ENCODE results near the gene FNDC3A.

Gene FNDC3A

DNA sequence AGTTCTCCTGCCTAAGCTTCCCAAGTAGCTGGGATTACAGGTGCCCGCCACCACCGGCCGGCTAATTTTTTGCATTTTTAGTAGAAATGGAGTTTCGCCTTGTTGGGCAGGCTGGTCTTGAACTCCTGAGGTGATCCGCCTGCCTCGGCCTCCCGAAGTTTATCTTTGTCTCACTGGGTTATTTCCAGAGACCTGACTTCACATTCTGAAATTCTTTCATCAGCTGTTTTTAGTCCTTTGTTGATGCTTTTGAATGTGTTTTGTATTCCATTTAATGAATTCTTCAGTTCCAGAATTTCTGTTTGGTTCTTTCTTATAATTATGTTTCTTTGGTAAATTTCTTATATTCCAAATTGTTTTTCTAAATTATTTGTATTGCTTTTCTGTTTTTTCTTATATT lies 189.0 kb downstream of the FNDC3A start:
- DNase-seq: no peak

DNA sequence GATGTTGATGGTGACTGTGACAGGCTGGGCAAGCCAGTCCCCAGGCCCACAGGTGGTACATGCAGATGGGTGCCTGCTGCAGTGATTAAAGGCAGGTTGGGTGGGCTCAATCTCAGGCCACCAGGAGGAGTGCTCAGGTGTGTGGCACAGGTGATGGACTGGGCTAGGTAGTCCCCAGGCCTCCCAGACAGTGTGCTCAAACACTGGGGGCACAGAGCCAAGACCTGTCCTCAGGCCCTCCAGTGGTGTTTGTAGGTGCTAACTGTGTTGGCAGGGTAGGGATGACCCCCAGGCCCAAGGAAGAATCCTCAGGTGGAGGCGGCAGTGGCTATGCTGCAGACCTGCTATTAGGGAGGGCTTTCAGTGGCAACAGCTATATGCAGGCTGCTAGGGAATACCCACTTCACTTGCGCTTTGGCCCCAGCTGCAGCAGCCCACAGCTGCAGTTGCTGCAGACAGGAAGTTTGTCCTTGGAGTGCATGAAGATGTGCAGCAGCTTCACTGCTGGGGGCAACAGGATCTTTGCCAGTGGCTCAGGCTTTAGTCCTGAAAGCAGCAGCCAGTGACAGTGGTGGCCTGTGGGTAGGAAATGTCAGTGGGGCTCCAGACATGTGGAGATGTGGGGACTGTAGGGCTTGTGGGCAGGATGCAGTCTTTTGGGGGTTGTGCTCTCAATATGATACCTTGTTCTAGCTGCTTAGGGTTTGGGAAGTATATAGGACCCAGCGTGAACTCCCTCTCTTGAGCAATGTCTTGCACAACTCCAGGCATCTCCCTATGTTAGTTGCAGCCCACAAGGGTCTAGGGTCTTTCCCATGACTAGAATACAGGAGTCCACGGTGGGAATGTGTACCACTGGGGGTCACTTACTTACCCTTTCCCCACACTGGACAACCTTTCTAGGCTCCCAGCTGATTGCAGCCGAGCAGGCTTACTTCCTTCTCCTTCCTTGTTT lies 190.4 kb downstream of the FNDC3A start:
- no peak for DNase-seq

DNA sequence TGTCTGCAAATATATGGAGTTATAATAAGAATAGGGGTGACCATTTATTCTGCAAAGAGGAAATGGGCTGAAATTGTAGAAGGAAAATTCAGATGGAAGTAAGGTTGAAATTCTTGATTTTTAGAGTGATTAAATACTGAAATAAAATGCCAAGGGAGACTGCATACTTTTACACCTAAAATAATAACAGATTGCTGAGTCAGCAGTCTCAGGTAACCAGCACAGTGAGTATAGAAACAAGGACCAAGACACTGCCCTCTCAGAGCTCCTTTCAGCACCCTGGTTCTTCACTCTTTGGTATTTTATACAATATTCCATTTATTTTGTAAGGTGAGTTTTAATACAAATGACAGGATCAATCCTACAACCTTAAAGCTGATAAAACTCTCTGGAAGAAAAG lies 195.6 kb downstream of the FNDC3A start:
- no peak for DNase-seq

DNA sequence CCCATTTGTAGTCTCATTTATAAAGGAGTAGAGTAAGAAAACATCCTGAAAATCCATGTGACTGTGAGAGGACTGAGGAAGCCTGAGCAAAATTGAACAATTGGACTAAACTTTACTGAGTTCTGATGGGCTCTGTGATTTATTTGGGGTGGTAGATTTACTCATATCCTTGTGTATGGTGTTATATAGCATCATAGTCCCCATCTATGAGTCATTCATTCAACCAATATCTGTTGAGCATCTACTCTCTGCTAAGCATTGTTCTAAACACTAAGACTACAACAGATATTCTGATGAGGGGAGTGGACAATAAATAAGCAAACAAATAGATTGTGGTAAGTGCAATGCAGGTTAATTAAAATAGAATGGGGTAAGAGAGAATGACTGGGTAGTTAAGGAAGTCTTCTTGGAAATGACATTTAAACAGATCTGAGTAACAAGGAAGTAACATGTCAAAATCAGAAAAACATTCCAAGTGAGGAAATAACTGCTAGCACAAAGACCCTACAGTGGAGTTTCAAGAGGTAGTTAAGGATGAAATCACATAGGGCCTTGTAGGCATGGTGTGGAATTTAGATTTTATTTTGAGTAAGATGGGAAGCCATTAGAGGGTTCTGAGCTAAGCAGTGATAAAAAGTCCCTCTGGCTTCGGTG lies 208.1 kb downstream of the FNDC3A start:
- no peak for DNase-seq

DNA sequence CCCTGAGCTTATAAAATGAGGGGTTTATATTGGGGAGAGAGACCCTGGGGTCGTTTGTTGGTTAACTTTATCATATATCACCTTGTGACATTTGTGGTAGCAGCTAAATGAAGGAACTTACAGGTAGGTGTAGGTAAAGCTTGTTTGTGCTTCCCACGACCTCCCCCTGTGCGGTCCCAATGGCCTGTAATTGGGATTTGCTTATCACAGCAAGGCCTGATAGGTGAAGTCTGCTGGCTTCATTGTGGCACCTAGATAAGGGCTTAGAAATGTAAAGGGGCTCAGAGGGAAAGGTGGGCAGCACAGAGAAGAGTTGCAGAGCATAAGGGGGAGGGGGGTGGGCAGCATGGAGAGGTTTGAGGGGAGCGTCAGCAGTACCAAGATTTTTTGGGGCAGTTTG lies 208.9 kb downstream of the FNDC3A start:
- DNase-seq: no peak

DNA sequence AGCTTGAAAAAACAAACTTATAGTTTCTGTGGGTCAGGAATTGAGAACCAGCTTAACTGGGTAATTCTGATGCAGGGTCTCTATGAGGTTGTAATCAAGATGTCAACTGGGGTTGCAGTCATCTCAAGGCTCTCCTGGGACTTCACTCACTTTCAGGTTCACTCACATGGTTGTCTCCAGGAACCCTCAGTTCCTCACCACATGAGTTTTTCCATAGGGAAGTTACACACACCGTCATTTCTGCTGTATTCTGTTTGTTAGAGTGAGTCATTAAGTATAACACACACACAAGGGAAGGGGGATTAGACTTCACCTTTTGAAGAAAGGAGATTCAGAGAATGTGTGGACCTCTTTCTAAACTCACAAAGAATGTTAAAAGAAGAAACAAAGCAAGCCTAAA lies 209.6 kb downstream of the FNDC3A start:
- DNase-seq: no peak

DNA sequence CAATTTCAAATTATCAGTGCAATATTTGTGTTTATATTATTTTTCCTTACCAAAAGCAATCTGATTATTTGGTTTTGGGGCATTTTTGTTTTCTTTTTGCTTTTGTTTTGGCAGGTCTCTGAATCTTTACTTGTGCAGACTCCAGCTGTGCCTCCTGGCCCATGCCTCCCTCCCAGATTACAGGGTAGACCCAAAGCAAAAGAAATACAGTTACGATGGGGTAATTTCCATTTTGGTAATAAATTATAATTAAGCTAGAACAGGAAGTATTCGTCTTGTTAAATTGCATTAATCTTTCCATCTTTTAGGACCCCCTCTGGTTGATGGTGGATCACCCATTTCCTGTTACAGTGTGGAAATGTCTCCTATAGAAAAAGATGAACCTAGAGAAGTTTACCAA lies 215.2 kb downstream of the FNDC3A start:
- no peak for DNase-seq

DNA sequence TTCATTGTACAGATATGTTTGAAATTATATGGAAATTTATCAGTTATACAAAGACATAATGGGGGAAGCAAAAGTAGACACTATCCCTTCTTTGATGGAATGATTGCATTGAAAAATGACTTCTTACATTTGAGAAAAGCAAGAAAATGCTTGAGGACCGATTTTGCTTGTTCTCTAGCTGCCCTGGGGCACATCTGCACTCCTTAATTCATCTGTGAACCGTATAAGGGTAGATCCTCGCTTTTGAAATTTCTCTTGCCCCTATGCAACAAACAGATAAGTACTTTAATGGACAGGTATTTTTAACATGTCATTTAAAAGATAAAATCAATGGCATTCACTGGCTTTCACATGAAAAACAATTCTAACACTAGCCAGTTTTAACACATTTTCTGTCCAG lies 230.9 kb downstream of the FNDC3A start:
- DNase-seq: no peak

DNA sequence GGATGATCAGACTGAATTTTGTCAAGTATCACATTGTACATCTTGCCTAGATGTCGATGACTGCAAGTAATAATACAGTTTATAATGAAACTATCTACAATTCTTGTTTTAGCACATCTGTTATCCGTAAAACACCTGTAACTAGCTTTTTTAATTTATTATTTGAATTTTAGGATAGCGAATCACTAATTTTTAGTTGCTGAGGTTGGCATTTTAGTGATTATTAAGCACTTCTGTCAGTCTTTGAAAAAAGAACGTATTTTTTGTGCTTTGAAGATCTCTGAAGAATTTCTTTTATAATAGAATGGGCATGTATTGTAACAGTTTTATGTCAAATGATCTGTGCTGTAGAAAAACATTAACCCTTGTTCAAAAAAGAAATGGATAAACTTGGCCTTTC lies 232.9 kb downstream of the FNDC3A start:
- no peak for DNase-seq

DNA sequence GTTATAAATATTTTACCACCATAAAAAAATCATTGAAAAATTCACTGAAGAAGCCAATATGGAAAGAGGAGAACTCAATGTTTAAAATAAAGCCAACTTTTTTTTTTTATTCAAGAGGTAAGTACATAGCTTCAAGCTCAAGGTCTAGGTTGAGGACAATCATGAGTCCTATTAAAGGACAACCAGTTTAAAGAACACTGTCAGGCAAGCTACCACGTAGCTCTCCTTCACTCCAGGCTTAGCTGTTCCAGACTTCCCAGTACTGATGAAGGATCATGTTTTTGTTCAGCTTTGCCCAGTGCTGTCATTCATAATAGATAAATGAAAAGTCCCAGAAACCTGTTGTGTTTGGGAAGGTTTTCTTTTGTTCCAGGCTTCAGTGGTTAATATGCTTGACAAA lies 234.4 kb downstream of the FNDC3A start:
- no peak for DNase-seq

DNA sequence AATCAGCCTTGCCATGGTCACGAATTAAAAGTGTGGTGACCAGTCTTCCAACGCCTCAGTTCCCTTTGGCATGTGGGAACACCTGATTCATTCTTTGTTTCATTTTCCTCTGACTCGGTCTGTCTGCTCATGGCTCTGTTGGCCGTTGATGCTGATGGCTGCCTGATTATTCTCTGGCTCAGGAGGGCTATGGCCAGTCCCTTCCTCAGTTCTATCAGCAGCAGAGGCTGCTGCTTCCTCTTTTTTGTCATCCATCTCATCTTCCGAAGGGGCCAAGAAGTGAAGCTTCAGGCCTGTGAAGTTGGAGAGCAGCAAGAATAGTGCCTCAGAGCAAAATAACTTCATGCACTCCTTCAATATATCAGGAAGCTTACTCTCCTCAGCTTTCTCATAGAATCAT lies 235.0 kb downstream of the FNDC3A start:
- no peak for DNase-seq

DNA sequence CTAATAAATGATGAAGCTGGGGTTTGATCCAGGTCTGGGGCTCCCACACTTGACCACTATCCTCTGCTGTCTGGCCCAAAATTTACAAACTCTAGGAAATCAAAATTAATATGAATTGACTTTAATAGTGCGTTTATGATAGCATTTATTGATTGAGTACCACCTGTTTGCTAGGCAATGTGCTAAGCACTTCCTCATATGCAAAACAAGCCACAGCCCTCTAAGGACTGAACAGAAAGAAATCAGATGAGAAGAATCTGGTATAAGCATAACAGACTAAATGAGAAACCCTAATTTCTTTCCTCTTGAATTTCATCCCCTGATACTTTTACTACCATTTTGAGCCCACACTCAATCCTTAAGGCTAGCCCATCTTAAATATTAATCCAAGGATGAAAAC lies 237.8 kb downstream of the FNDC3A start:
- DNase-seq: no peak

DNA sequence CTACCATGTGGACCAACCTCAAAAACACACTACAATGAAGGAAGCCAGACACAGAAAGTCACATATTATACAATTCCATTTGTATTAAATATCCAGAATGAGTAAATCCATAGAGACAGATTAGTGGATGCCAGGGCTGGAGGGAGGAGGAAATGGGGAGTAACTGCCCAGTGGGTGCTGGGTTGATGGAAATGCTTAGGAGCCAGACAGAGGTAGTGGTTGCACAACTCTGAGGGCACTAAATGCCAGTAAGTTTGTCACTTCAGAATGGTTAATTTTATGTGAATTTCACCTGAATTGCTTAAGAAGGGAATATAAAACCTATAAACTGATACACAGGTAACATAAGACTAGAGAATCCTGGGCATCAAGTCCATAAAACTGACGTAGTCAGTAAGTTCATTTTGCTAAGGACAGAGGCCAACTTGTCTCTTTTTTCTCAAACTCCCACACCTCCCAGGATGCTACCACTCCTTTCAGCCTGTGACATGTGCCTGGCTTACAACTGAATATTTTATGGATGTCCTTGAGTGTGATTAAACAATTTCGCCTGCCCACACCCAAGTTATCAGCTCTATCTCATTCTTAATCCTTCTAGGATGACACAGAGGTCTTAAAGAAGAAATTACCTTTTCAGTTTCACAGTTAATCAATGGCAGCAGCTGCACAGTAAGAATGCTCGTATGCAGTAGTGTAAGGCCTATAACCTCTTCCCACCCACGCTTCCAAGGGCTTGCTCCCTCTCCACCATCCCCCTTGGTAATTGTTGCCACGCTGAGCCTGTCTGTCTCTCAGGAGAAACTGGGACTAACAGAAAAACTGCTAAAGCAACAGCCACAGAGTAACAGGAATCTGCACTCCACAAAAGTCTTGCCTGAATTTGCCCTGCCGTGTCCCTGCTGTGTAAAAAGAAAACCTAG lies 238.5 kb downstream of the FNDC3A start:
- no peak for DNase-seq

DNA sequence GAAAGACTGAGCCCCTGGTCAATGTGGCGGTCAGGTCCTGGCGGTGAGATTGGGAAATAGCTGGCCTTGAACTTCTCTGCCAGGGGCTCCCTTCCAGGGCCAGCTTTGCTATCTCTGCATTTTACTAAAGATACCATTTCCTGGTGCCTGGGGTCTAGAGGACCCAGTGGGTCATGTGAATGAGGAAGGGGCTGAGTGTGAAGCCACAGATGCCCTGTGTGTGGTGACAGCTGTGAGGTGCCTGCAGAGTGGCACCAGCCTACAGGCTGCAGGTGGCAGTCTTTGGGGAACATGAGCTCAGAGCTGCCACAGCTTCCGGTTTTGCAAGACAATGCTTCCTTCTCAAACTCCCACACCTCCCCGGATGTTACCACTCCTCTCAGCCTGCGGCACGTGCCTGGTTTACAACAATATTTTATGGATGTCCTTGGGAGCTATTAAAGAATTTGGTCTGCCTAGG lies 239.2 kb downstream of the FNDC3A start:
- no peak for DNase-seq

DNA sequence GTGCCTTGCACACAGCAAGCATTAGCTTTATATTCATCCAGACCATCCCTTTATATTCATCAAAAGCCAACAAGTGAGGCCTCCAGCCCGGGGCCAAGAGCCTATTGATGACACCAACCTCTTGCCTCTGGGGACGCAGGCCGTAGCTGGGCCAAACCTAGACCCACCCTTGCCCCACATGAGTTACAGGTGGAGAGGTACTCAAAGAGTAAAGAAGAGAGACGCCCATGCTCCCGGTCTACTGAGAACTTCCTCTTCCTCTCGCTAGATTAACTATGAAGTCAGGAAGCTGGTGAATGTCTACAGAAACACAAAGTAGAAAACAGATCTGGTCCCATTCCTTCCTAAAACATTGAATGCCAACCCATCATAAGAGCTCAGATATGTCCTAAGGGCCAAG lies 240.6 kb downstream of the FNDC3A start:
- no peak for DNase-seq

DNA sequence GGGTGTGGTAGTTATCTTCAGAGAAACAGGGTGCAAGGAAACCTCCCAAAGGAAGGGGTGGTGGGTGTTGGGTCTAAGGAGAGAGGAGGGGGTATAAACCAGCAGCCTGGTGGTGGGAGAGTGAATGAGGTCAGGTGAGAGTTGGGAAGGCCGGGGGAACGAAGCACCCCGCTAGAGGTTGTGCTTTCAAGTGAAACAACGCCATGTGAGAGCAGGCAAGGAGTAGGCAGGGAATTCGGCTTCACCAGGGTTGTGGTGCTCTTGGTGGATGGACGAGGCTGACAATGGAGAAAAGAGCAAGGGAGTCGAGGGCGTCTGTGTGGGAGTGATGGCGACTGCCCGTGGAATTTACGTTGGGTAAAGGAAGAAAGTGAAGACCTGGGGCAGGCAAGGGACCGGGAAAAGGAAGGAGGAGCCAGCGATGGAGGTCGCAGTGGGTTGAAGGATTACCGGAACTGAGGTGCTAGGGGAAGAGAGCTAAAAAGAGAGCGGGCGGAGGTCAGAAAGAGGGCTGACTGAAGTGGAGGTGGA lies 242.3 kb downstream of the FNDC3A start:
- DNase-seq: no peak

DNA sequence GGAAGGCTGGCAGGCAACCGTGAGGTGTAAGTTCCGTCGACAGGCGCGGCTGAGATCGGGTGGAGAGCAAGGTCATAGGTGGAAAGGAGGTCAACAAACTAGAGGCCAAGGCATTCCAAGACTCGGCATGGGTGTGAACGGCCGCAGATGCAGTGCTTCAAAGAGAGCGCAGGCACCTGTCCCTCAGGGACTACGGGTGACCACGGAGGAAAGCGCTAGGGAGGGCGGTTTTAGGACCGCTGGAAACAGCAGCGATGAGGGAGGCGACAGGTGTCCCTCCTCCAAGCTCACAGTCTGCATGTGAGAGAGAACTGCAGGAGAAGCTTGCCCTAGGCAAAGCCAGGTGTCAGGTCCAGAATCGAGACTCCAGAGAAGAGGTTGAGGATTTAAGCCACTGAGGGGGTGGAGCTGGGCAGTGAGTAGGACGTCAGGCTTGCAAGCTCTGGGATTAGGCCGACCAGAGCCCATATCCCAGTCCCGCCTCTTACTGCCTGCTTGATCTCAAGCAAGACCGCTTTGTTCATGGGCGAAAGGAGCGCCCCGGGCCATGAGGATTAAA lies 242.9 kb downstream of the FNDC3A start:
- no peak for DNase-seq

DNA sequence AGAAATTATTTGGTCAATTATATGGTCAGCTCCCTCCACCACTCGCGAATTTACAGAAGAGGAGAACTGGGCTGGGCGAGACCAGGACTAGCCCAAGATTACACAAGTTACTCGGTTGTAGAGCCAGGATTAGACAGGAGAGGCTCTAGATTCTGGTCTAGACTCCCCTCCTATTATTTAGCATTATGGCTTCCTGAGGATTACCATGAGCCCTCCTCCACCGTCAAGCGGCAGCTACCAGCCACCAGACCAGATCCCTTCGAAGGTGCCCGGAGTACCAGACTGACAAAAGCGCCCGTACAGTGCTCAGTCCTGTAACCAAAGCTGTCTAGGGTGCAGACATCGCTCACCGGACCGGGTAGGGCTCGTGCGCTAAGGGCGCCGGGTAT lies 243.9 kb downstream of the FNDC3A start:
- DNase-seq: no peak

DNA sequence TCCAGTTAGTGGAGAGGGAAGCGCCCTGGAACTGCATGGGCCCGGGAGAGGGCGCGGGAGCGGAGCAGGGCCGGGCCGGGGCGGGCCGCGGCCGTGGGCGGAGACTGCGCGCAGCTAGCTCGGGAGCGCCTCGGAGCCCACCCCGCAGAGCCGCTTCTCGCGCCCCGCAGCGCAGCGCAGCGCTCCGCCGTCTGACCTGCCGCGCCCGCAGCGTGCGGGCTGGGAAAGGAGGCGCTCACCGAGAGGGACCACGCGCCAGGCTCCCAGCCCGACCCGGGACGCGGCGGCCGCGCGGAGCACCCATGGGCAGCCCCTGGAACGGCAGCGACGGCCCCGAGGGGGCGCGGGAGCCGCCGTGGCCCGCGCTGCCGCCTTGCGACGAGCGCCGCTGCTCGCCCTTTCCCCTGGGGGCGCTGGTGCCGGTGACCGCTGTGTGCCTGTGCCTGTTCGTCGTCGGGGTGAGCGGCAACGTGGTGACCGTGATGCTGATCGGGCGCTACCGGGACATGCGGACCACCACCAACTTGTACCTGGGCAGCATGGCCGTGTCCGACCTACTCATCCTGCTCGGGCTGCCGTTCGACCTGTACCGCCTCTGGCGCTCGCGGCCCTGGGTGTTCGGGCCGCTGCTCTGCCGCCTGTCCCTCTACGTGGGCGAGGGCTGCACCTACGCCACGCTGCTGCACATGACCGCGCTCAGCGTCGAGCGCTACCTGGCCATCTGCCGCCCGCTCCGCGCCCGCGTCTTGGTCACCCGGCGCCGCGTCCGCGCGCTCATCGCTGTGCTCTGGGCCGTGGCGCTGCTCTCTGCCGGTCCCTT lies 244.5 kb downstream of the FNDC3A start, which contains the start of gene MLNR:
TSS of gene MLNR (plus strand) at position 303 of the 820 bp plus-strand sequence. CDS start at position 303, 0 bp downstream.
- no peak for DNase-seq

DNA sequence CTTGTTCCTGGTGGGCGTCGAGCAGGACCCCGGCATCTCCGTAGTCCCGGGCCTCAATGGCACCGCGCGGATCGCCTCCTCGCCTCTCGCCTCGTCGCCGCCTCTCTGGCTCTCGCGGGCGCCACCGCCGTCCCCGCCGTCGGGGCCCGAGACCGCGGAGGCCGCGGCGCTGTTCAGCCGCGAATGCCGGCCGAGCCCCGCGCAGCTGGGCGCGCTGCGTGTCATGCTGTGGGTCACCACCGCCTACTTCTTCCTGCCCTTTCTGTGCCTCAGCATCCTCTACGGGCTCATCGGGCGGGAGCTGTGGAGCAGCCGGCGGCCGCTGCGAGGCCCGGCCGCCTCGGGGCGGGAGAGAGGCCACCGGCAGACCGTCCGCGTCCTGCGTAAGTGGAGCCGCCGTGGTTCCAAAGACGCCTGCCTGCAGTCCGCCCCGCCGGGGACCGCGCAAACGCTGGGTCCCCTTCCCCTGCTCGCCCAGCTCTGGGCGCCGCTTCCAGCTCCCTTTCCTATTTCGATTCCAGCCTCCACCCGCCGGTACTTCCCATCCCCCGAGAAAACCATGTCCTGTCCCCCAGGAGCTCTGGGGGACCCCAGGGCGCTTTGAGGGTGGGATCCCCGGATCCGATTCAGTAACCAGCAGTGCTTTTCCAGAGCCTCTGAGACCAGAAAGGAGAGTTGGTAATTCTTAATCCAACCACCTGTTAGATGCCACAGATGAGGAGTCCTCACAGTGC lies 245.3 kb downstream of the FNDC3A start:
- DNase-seq: no peak

DNA sequence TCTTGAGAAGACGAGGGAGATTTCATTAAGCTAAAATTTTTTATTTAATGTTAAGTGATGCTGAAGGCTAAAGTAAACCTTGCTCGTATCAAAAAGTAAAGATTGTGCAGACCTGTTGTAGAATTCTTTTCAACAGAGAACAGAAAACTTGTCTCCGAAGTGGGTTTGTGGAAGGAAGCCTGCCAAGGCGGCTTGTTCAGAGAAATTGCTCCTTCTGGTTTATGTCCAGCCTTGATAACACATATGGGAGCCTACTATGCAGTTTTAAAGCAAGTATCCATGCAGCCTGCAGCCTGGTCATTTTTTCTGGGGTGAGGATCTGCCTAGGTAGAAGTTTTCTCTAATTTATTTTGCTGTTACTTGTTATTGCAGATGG lies 245.9 kb downstream of the FNDC3A start:
- no peak for DNase-seq

Measured in NCI-H2029 treated with DMSO at 0.1 percent for 48 hours (cell line).